HG02943 (cell line): ENCODE measurements around the gene MT1X.

ENCODE experiments used
- ATAC-seq: cut with Tn5 transposase; IDR thresholded peaks from one replicate; pipeline ENCODE4 v1.9.1; 2021; ENCODE audit warnings: mild to moderate bottlenecking, low read depth, moderate library complexity; ENCODE audit not compliant: unreplicated experiment

Gene MT1X

GRCh38 chr16:56675685-56676210 is 6.5 kb upstream of the MT1X start:
- ATAC-seq: no peak

- no peak for ATAC-seq
Measured at GRCh38 chr16:56677474-56677873, 4.8 kb upstream of the MT1X start.

DNA sequence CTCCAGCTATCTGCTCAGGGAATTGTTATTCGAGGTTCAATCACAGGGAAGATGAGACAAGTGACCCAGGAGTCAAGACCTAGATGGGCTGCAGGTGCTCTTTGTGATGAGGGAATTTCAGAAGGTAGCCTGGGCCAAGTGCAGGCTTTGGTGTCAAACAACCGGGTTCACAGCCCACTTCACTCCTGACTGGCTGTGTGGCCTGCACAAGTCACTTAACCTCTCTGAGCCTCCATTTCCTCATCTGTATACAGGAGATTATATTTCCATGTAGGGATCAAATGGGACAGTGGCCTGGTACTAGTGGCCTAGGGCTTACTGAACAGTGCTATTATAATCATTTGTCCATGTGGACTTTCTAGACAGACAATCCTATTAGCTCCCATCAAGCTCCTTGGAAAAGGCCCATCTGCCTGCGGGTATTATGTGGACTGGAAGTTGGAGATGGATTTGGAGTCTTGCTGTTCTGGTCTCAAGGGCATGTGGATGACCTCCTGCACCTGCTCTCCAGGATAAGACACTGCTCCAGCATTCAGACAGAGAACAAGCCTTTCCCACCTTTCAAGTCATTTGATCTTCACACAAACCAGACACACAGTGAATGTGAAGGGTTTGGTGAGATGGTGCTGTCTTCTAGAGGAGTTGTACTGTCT is 3.1 kb upstream of the MT1X start:
- no peak for ATAC-seq

- no peak for ATAC-seq
Measured at GRCh38 chr16:56679818-56680217, 2.5 kb upstream of the MT1X start.

DNA sequence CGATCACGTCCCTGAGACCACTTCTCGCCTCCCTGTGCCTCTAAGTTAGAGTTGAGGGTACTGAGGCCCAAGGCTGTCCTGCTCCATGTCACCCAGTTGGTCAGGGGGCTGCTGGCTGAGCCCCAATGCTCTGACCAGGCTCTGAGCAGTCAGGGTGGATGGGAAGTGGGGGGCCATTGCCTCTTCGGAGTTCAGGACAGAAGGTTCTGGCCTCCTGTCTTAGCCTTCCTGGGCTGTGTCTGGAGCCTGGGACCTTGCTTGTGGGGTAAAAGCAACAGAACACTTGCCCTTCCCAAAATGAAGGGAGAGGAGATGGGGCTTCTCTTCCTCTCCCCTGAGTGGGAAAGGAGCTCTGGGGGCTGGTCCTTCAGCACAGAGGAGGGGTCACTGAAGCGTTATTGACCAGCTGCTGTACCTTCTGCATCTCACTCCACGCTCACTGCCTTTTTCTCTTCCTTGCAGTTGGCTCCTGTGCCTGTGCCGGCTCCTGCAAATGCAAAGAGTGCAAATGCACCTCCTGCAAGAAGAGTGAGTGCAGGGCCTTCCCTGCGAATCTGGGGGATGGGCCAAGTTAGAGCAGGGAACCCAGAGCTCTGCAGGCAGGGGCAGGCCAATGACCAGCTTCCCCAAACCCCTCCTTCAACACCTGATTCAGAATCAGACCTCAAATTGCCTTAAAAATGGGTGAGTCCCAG is 580 bp downstream of the MT1X start:
- no peak for ATAC-seq

DNA sequence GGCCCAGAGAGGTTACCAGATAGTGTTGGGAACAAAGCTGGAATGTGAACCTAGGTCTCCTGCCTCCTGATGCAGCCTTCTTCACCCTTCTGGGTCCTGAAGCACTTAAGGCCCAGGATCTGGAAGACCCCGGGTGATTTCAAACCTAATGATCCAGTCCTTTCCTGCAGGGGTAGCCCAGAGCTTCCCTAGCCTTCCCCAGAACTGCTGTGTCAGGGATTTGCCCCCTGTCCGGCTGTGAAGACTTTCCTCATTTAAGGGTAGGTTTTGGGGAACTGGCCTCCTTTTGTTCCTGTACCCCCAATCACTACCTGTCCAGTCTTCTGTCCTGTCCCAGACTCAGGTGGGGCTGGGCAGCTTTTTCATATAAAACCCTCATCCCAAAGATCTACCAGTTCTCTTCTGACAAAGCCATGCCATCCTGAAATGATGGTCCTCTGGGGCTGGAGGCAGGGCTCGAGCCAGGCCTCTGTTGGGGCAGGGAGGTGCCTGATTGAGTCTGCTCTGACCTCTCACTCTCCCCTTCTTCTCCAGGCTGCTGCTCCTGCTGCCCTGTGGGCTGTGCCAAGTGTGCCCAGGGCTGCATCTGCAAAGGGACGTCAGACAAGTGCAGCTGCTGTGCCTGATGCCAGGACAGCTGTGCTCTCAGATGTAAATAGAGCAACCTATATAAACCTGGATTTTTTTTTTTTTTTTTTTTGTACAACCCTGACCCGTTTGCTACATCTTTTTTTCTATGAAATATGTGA is 1.3 kb downstream of the MT1X start:
- no peak for ATAC-seq

DNA sequence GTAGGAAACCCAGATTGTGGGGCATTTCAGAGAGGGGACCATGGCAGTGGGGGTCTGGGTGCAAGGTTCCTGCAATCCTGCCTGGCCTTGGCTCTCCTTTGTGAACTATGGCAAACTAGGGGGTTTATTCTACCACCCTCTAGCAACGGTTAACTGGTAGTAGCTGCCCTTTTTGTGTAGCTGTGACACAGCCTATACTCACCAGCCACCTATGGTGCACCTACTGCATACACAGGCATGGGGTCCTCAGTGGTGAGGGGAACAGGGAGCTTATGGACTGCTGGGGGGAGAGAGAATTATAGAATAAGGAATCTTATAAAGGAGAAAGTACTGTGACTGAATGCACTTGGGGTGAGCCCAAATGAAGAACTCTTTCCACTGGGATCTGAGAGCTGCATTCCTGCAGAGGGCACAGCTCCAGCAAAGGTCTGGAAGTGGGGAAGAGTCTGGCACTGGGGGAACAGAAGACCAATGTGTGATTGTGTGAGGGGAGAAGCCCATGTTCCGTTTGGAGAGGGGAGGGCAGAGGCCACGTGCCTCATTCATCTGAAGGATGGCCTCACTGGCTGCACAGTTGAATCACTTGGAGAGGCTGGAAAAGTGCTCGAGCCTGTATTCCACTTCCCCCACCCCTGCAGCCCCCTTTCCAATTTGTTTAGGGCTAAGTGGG is 2.1 kb downstream of the MT1X start:
- no peak for ATAC-seq

GRCh38 chr16:56684926-56685590 is 2.8 kb downstream of the MT1X start:
- no peak for ATAC-seq

GRCh38 chr16:56686758-56687157 is 4.5 kb downstream of the MT1X start:
- ATAC-seq: no peak

- no peak for ATAC-seq
Measured at GRCh38 chr16:56688762-56689161, 6.5 kb downstream of the MT1X start.

DNA sequence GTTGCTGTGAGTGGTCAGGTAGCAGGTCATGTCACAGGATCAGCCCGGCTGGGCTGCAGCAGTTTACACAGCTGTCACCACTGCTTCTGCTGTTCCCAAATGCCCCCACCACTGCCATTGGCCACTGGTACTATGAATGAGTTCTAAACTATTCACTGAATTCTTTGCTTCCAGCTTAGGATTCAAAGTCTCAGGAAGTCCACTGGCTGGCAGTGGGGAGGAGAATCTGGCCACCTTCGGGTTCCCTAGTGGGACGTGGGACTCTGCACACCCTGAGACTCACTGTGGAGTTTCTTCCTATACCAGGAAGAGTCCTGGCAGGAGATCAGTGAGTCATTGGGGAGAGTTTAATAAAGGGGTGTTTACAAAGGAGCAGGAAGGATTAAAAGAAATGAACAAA is 6.9 kb downstream of the MT1X start:
- no peak for ATAC-seq

DNA sequence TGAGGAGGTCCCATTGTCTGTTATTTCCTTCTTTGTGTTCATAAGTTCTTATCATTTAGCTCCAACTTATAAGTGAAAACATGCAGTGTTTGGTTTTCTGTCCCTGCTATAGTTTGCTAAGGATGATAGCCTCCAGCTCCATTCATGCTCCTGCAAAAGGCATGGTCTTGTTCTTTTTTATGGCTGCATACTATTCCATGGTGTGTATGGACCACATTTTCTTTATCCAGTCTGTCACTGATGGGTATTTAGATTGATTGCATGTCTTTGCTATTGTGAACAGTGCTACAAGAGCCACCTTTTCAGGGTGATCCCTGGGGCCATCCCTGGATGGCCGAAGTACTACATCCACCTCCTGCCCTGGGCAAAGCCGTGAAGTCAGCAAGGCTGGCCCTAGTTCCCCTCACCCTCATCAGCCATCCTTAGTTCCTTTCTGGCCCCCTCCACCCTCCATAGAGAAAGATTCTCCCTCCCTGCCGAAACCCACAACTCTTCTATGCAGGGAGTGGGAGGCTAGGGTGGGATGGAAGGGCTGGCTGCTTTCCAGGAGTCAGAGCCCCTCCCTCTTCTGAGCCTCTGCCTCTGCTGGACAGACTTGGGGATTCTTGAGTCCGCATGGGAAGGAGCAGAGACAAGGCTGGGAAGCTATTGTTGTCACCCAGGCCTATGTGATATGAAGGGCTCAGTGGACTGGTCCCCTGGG is 8.3 kb downstream of the MT1X start:
- ATAC-seq: no peak

DNA sequence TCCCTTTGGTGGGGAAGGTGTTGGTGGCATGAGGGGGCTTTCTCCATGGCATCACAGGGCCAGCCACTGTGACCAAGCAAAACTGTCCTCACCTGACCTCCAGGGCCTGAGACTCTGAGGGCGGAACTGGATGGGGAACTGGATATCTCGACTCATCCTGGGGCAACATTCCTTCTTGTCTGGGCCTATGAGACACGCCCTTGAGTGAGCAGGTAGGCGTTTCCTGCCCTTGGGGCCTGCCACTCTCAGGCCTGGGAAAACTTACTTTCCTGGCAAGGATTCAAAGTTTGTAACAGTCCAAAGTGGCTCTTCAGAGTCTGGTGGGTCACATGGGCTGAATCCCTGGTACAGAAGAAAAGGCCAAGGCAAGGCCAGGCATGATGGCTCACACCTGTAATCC is 9.6 kb downstream of the MT1X start:
- no peak for ATAC-seq

GRCh38 chr16:56695246-56695645 is 13.0 kb downstream of the MT1X start:
- no peak for ATAC-seq

GRCh38 chr16:56697456-56698155 is 15.3 kb downstream of the MT1X start:
- ATAC-seq: no peak

- no peak for ATAC-seq
Measured at GRCh38 chr16:56700195-56700594, 17.9 kb downstream of the MT1X start.

DNA sequence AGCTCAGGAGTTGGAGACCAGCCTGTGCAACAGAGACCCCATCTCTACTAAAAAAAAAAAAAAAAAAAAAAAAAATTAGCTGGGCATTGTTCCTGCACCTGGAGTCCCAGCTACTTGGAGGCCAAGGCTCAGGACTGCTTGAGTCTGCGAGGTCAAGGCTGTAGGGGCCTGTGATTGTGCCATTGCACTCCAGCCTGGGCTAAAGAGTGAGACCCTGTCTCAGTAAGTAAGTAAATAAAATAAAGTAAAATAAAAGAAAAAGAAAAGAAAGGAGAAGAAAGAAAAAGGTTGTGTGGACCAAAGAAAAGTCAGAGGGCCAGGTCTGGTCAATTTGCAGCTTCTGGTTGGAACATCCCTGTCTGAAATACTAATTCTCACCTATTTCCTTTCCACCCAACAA is 18.4 kb downstream of the MT1X start:
- ATAC-seq: no peak

GRCh38 chr16:56701534-56701933 is 19.3 kb downstream of the MT1X start:
- ATAC-seq: no peak

DNA sequence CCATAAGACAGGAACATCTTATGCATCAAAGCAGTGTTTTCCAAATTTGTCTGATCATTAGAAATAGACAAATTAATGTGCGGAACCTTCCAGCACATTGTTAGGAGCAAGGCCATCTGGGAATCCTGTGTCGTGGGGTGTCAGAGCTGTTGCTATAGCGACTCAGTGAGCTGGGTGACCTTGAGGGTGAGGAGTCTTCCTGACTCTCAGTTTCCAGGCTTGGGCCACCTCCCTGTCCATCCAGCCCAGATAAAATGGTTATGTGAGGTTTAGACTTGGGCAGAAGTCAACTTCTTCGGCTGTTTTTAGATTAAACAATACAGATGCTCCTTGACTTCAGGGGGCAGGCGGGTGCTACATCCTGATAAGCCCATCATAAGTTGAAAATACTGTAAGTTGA is 20.6 kb downstream of the MT1X start:
- ATAC-seq: no peak
